GM12874 (cell line): ENCODE results near the gene SLC9A9.

ENCODE experiments used
- TF ChIP-seq, protein P1 (sequence below): IDR thresholded peaks from 2 replicates; pipeline ENCODE4 v1.5.1; 2011; ENCODE audit warnings: low read depth, mild to moderate bottlenecking, control low read depth, low read length, moderate library complexity; ENCODE audit not compliant: insufficient read depth

Gene SLC9A9

DNA sequence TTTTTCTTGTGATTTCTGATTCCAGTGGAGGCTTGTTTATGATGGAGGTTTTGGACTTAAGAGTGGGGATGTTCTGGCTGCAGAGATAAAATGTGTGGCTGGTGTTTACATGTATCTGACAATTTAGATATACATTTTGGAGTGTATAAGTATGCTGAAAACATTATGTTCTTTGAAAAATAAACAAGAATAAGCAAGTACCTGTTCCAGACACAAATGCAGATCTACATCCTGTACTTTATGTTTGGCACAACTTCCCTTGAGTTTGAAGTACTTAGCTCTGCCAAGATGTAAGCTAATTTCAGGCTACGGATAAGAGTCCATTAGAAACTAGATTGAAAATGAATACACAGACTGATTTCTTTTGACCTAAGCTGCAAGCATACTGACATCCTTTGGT lies 451.5 kb downstream of the SLC9A9 start:
- TF ChIP-seq, protein P1, sequence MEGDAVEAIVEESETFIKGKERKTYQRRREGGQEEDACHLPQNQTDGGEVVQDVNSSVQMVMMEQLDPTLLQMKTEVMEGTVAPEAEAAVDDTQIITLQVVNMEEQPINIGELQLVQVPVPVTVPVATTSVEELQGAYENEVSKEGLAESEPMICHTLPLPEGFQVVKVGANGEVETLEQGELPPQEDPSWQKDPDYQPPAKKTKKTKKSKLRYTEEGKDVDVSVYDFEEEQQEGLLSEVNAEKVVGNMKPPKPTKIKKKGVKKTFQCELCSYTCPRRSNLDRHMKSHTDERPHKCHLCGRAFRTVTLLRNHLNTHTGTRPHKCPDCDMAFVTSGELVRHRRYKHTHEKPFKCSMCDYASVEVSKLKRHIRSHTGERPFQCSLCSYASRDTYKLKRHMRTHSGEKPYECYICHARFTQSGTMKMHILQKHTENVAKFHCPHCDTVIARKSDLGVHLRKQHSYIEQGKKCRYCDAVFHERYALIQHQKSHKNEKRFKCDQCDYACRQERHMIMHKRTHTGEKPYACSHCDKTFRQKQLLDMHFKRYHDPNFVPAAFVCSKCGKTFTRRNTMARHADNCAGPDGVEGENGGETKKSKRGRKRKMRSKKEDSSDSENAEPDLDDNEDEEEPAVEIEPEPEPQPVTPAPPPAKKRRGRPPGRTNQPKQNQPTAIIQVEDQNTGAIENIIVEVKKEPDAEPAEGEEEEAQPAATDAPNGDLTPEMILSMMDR, result no peak

- TF ChIP-seq, protein P1, result no peak
Observed at GRCh38 chr3:143389388-143389787, 458.9 kb downstream of the SLC9A9 start.

- TF ChIP-seq, protein P1, result no peak
Observed at GRCh38 chr3:143387425-143387824, 460.8 kb downstream of the SLC9A9 start.

GRCh38 chr3:143384076-143384475 lies 464.2 kb downstream of the SLC9A9 start:
- TF ChIP-seq, protein P1, result no peak

DNA sequence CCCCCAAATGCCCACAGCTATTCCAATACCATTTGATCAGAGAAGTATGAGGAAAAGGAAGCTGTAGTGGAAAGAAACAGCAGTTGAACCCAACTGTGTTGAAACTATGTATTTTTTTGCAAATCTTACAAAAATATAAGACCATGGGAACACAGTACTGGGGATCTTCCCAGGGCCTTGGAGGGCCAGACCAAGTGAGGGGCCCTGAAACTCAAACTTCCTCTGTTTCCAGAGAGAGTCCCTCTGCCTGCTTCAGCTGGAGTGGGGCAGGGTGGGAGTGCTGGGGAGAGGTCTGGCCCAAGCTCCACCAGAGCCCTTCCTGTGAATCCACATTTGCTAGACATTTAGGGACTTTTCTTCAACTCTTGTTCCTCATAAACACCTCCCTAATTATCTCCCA lies 464.8 kb downstream of the SLC9A9 start:
- TF ChIP-seq, protein P1, result no peak

DNA sequence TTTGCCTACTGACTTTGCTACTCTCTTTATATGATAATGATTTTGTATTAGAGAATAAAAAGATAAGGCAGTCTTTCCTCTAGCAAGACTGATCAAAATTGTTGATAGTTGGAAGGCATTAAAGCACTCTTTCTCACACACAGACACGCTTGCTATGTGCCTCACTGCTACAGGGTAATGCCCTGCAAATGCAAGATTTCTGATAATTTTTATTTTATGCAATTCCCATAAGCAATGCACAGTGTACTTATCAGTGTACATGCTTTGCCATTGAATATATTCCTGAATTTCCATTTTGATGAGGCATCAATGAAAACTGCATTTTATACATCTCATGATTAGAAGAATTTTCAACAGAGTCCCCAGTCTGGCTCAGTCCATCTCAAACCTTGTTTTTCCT lies 465.5 kb downstream of the SLC9A9 start:
- TF ChIP-seq, protein P1, result no peak

DNA sequence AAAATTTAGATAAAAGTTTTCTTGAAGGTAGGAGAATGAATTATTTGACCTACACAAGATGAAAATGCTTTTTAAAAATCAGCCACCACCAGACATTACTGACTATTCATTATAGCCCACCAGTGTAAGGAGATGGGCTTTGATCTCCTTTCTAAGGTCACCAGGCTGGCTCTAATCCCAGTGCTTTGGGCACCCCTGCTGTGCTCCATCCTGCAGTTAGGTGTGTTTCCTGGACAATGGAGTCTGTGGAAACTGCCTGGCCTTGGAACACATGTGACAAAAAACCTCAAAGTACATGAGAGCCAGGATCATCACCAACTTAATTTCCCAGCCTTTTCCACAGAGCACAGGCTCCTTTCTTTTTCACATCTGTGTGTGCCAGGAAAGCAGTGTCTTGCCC lies 467.8 kb downstream of the SLC9A9 start:
- TF ChIP-seq, protein P1, result no peak

- TF ChIP-seq, protein P1, result no peak
Observed at GRCh38 chr3:143375698-143376097, 472.6 kb downstream of the SLC9A9 start.
